ENCODE data around the gene MAP2K3. TPM values are rescaled to one million over a fixed set of nuclear protein-coding genes. Genes with fewer than 3 reads are reported as not detected.
A peak's percentile ranks its signal among the peaks of the same experiment; 100 is the strongest.
"Not testable (repeated sequence)": the region's sequence is repeated elsewhere in the genome, so short reads cannot be mapped to it uniquely, and the experiment has no call there.

Gene MAP2K3
- total RNA-seq, 1 donor from 2014 or later = 3.5 TPM

DNA sequence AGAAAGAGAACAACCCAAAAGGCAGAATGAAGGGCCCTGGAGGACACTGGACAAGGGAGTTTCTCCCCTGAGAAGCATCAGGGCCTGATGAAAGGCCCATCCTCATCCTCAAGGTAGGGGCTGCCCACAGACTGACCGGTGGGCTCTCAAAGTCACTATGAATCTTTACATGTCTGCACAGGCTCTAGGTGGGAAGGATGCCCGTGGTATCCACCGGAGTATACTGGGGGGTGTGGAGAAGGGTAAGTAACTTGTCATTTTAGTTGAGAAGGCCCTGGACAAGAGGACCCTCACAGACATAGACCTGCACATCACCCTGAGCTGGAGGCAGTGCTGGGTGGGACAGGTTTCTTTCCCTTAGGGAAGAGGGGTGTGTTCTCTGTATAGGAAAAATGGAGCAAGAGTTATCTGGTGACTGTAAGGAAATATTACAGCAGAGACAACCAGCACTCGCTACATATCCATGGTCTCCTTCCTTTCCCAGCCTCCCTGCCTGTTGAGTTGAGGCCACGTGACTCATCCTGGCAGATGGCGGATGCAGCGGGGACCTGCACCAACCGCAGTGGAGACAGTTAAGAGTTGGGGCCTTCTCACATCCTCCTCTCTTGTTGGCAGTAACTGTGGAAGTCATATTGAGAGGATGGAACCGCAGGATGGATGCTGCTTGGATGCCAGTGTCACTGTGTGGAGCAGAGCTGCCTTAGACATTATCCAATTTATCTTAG is 46.1 kb downstream of the MAP2K3 start:
- Mint-ChIP-seq H3K4me3 (peak overlapping the region; percentile 16), H3K27ac (no peak overlapping the region), H3K9me3 (peaks cover 17% of the 10 kb centered on the region), H3K36me3 (no peaks in the 10 kb centered on the region), H3K4me1 (no peaks in the 10 kb centered on the region), H3K27me3 (ENCODE audit: insufficient read depth, low read depth) (peaks cover 8% of the 10 kb centered on the region)
- Histone ChIP-seq H3K27me3 (no peaks in the 10 kb centered on the region), H3K4me1 (no peaks in the 10 kb centered on the region), H3K27ac (no peak overlapping the region), H3K4me3 (no peak overlapping the region), H4K20me1 (ENCODE audit: low read depth) (no peaks in the 10 kb centered on the region), H3F3A (ENCODE audit: low read depth) (no peaks in the 10 kb centered on the region), H3K79me2 (ENCODE audit: low read depth) (no peaks in the 10 kb centered on the region), H3K4me2 (no peak overlapping the region), H3K9me3 (ENCODE audit: low read depth) (no peaks in the 10 kb centered on the region), H3K36me3 (no peaks in the 10 kb centered on the region), H3K9ac (no peak overlapping the region), H2AFZ (replicated peaks) (no peak overlapping the region)
- TF ChIP-seq, protein P1, sequence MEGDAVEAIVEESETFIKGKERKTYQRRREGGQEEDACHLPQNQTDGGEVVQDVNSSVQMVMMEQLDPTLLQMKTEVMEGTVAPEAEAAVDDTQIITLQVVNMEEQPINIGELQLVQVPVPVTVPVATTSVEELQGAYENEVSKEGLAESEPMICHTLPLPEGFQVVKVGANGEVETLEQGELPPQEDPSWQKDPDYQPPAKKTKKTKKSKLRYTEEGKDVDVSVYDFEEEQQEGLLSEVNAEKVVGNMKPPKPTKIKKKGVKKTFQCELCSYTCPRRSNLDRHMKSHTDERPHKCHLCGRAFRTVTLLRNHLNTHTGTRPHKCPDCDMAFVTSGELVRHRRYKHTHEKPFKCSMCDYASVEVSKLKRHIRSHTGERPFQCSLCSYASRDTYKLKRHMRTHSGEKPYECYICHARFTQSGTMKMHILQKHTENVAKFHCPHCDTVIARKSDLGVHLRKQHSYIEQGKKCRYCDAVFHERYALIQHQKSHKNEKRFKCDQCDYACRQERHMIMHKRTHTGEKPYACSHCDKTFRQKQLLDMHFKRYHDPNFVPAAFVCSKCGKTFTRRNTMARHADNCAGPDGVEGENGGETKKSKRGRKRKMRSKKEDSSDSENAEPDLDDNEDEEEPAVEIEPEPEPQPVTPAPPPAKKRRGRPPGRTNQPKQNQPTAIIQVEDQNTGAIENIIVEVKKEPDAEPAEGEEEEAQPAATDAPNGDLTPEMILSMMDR (IDR thresholded peaks at IDR 0.05) = no peak
- TF ChIP-seq EZH2 (IDR thresholded peaks at IDR 0.05) (no peak), EZH2phosphoT487 (IDR thresholded peaks at IDR 0.05) (no peak)
- DNase-seq (ENCODE audit: low spot score) = no peak

DNA sequence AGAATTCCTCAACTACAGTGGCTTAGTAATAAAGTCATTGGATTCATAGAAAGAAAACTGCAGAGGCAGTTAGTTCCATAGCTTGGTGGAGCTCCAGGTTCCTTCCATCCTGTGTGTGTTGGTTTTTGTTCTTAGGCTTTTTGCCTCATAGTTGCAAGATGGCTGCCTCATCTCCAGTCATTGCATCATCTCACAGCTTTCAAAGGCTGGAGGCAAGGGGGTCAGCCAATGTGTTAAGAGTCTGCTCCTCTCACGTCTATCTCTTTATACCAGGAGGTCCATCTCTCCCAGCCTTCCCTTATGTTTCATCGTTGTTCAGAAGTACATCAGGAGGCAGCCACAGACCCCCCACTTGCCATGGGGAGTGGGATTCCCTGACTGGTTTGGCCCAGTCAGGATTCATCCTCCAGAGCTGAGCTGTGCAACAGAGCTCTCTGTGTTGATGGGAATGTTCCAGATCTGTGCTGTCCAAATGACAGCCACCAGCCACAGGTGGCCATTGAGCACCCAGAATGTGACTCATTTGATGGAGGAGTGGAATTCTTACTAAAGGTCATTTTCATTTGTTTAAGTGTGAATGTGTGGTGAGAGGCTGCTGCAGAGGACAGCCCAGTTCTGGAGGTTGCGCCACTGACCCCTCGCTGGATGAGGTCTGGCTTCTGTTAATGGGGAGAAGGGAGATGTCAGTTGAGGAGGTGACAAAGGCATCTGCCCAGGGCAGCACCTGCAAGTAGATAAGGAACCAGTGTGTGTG is 52.2 kb downstream of the MAP2K3 start:
- H3K4me1 ChIP-seq; DNase-seq (ENCODE audit: low spot score); H3K27me3 ChIP-seq; H3K79me2 ChIP-seq (ENCODE audit: low read depth); H2AFZ ChIP-seq (replicated peaks); H3K4me3 ChIP-seq; H3K27ac ChIP-seq; H4K20me1 ChIP-seq (ENCODE audit: low read depth); H3K9ac ChIP-seq; H3K4me2 ChIP-seq; H3F3A ChIP-seq (ENCODE audit: low read depth); H3K27me3 Mint-ChIP-seq (ENCODE audit: insufficient read depth, low read depth); H3K36me3 Mint-ChIP-seq; H3K9me3 ChIP-seq (ENCODE audit: low read depth); H3K36me3 ChIP-seq; H3K4me1 Mint-ChIP-seq; H3K4me3 Mint-ChIP-seq; H3K27ac Mint-ChIP-seq: not testable (repeated sequence)
- peaks cover 10% of the 10 kb centered on the region for H3K9me3 Mint-ChIP-seq

DNA sequence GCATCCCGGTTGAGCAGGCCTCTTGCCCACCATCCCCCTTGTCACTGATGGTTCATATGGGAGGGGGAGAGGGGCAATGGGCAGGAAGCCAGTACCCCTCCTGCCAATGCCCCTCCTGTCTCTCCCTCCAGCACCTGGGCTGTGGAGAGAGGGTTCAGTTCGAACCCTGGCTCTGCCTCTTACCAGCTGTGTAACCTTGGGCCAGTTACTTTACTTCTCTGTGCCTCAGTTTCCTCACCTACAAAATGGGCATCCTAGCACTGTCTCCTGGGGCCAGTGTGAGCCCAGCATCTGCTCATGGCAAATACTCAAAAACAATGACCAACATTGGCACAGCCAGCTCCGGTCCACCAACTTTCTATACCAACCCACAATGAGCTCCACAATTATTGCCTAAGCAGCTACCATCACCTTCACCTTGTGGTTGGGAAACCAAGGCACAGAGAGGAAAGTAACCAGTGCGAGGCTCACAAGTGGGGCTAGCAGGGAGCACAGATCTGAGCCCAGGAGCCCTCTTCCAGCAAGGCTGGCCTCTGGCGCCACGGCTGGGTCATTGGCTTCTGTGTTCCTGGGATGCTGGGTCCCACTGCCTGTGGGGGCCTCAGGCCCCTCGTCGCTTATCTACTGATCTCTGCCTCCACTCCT is 53.6 kb downstream of the MAP2K3 start:
- not testable (repeated sequence) for H3K4me1 Mint-ChIP-seq; H3K36me3 ChIP-seq; H3K9me3 ChIP-seq (ENCODE audit: low read depth); H3K36me3 Mint-ChIP-seq; H3K27me3 Mint-ChIP-seq (ENCODE audit: insufficient read depth, low read depth); H3K9ac ChIP-seq; H3K4me3 ChIP-seq; H3K4me1 ChIP-seq; H3K79me2 ChIP-seq (ENCODE audit: low read depth); H3K27ac ChIP-seq; H3F3A ChIP-seq (ENCODE audit: low read depth); H3K27me3 ChIP-seq; H3K4me3 Mint-ChIP-seq; H4K20me1 ChIP-seq (ENCODE audit: low read depth); H2AFZ ChIP-seq (replicated peaks); H3K4me2 ChIP-seq; DNase-seq (ENCODE audit: low spot score)
- peak overlapping the region; percentile 37 for H3K27ac Mint-ChIP-seq
- peaks cover 10% of the 10 kb centered on the region for H3K9me3 Mint-ChIP-seq

DNA sequence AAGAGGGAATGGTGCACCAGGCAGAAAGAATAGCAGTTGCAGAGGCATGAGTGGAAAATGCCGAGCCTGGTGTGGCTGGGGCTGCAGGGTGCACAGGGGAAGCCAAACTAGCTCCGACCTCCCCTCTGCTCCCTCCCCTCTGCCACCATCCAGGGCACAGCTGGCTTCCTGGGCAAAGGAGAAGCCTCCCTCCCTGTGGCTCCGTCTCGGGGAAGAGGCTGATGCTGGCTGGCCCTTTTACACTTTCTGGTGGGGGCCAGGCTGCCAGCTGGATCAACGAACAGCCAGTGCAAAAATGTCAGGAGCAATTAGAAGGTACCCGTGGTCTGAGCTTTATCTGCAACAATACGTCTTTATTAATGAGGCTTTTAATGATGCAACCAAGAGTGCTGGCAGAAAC is 54.5 kb downstream of the MAP2K3 start:
- H3K4me3 Mint-ChIP-seq = no peak overlapping the region
- Histone ChIP-seq H3F3A (ENCODE audit: low read depth) (no peaks in the 10 kb centered on the region), H3K27me3 (no peaks in the 10 kb centered on the region), H4K20me1 (ENCODE audit: low read depth) (no peaks in the 10 kb centered on the region), H3K4me1 (no peaks in the 10 kb centered on the region), H3K36me3 (no peaks in the 10 kb centered on the region), H3K4me2 (no peak overlapping the region), H3K79me2 (ENCODE audit: low read depth) (no peaks in the 10 kb centered on the region), H3K9ac (no peak overlapping the region), H2AFZ (replicated peaks) (no peak overlapping the region), H3K27ac (no peak overlapping the region), H3K4me3 (no peak overlapping the region), H3K9me3 (ENCODE audit: low read depth) (no peaks in the 10 kb centered on the region)
- TF ChIP-seq EZH2 (IDR thresholded peaks at IDR 0.05) = no peak
- TF ChIP-seq EZH2phosphoT487 (IDR thresholded peaks at IDR 0.05) = no peak
- TF ChIP-seq, protein P1 (IDR thresholded peaks at IDR 0.05) = no peak
- no peaks in the 10 kb centered on the region for H3K4me1 Mint-ChIP-seq
- no peak for DNase-seq (ENCODE audit: low spot score)
- H3K27ac Mint-ChIP-seq = no peak overlapping the region
- peaks cover 10% of the 10 kb centered on the region for H3K9me3 Mint-ChIP-seq
- H3K27me3 Mint-ChIP-seq (ENCODE audit: insufficient read depth, low read depth) = peaks cover 6% of the 10 kb centered on the region
- no peaks in the 10 kb centered on the region for H3K36me3 Mint-ChIP-seq

DNA sequence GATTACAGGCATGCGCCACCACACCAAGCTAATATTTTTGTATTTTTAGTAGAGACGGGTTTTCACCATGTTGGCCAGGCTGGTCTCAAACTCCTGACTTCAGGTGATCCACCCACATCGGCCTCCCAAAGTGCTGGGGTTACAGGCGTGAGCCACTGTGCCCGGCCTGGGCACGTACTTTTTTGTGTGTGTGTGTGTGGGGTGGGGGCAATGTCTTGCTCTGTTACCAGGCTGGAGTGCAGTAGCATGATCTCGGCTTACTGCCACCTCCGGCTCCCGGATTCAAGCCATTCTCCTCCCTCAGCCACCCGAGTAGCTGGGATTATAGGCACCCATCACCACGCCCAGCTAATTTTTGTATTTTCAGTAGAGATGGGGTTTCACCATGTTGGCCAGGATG is 55.1 kb downstream of the MAP2K3 start:
- H3K4me1 ChIP-seq; H4K20me1 ChIP-seq (ENCODE audit: low read depth); H3K36me3 ChIP-seq; H3K36me3 Mint-ChIP-seq; H3K27ac Mint-ChIP-seq; DNase-seq (ENCODE audit: low spot score); H3K27me3 Mint-ChIP-seq (ENCODE audit: insufficient read depth, low read depth); H3F3A ChIP-seq (ENCODE audit: low read depth); H3K4me2 ChIP-seq; H3K4me3 Mint-ChIP-seq; H3K4me1 Mint-ChIP-seq; H3K27me3 ChIP-seq; H3K9me3 ChIP-seq (ENCODE audit: low read depth); H3K27ac ChIP-seq; H2AFZ ChIP-seq (replicated peaks); H3K9ac ChIP-seq; H3K79me2 ChIP-seq (ENCODE audit: low read depth); H3K4me3 ChIP-seq: not testable (repeated sequence)
- H3K9me3 Mint-ChIP-seq = peaks cover 10% of the 10 kb centered on the region

DNA sequence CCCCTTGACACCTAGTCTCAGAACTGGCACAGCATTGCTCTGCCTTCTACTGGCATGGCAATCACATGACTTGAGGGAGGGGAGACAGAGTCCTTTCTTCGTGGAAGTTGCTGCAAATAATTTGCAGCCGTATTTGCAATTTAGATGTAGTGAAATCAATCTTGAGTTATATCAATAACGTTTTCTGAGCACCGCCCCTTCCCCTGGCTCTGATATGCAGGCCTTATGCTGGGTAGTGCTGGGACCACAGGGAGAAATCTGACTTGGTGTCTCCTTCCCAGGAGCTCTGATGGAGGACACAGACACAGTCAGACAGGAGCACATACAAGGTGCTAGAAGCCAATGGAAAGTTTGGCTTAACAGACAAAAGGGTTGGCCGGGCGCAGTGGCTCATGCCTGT is 55.9 kb downstream of the MAP2K3 start:
- not testable (repeated sequence) for H3F3A ChIP-seq (ENCODE audit: low read depth); H3K9me3 Mint-ChIP-seq; H3K4me1 Mint-ChIP-seq; H3K4me1 ChIP-seq; H3K4me3 ChIP-seq; H3K27me3 ChIP-seq; H3K27me3 Mint-ChIP-seq (ENCODE audit: insufficient read depth, low read depth); H3K79me2 ChIP-seq (ENCODE audit: low read depth); H3K36me3 ChIP-seq; H3K4me3 Mint-ChIP-seq; H3K9ac ChIP-seq; H3K36me3 Mint-ChIP-seq; H3K4me2 ChIP-seq; H2AFZ ChIP-seq (replicated peaks); H3K27ac ChIP-seq; H3K9me3 ChIP-seq (ENCODE audit: low read depth); H4K20me1 ChIP-seq (ENCODE audit: low read depth); DNase-seq (ENCODE audit: low spot score); H3K27ac Mint-ChIP-seq
